Measurements from ENCODE around the gene TP53. TPM values are rescaled to one million over a fixed set of nuclear protein-coding genes. Genes with fewer than 3 reads are reported as not detected.

Gene TP53
- total and polyA plus RNA-seq, 2 of the 4 experiments (the other 2 are of a cell fraction): 31.2 to 48.5 TPM

- DNase-seq (no peak), ATAC-seq (ENCODE audit: low read depth) (no peak)
- Histone ChIP-seq H3K23ac (ENCODE audit: low read depth, low read length) (no peak within 1 kb of the TSS), H3K27me3 (ENCODE audit: control insufficient read depth, insufficient read depth, low read length) (no peaks in the 10 kb centered on the region), H3K79me1 (ENCODE audit: low read depth in 1 of 2, low read length in 2 of 2) (peaks cover 6 to 12% of the 10 kb centered on the region in 2 experiments), H2BK15ac (ENCODE audit: low read depth, low read length) (no peak within 1 kb of the TSS; the same call in 2 of the 3 replicates), H2BK20ac (ENCODE audit: low read depth, low read length) (no peak within 1 kb of the TSS), H3K4me2 (ENCODE audit: low read depth, low read length) (no peak within 1 kb of the TSS), H3K56ac (ENCODE audit: extremely low read depth, insufficient read depth, low read length) (no peak within 1 kb of the TSS), H3K27ac (ENCODE audit: insufficient read depth, low read length) (no peak within 1 kb of the TSS), H2AK9ac (replicated peaks; ENCODE audit: low read depth, low read length, poor library complexity) (peak within 1 kb of the TSS; percentile 76), H3K36me3 (ENCODE audit: control insufficient read depth, insufficient read depth, low read length) (peaks cover 4% of the 10 kb centered on the region), H4K20me1 (ENCODE audit: insufficient read depth, low read length) (no peaks in the 10 kb centered on the region), H2AK5ac (ENCODE audit: low read depth, low read length) (no peak within 1 kb of the TSS), H3K14ac (replicated peaks; ENCODE audit: low read depth, low read length) (no peak within 1 kb of the TSS), H2BK5ac (ENCODE audit: low read depth, low read length, poor library complexity, severe bottlenecking) (no peak within 1 kb of the TSS), H2AFZ (replicated peaks; ENCODE audit: low read length, poor library complexity) (peak within 1 kb of the TSS; percentile 44), H4K5ac (ENCODE audit: low read depth, low read length) (no peak within 1 kb of the TSS), H3K9me3 (ENCODE audit: control insufficient read depth, insufficient read depth, low read length) (no peaks in the 10 kb centered on the region), H3K9me1 (ENCODE audit: insufficient read depth, low read length) (no peaks in the 10 kb centered on the region), H3K4ac (ENCODE audit: low read depth, low read length) (no peak within 1 kb of the TSS), H2BK120ac (ENCODE audit: low read depth, low read length) (no peak within 1 kb of the TSS), H3K4me1 (ENCODE audit: control insufficient read depth, insufficient read depth, low read length) (peaks cover 4% of the 10 kb centered on the region; the same call in 1 of the 2 replicates), H4K8ac (ENCODE audit: low read depth in 2 of 2, low read length in 2 of 2) (no peak within 1 kb of the TSS), H4K91ac (ENCODE audit: insufficient read depth, low read depth, low read length) (no peak within 1 kb of the TSS), H3K18ac (ENCODE audit: low read depth, low read length) (no peak within 1 kb of the TSS), H3K9ac (ENCODE audit: low read depth, low read length) (no peak within 1 kb of the TSS), H3K4me3 (ENCODE audit: insufficient read depth, low read depth, low read length) (no peak within 1 kb of the TSS)
- WGBS, 2 experiments (ENCODE audit: extremely low coverage in 2 of 2, insufficient read length in 1 of 2): 35% methylated on average over 3 of the region's 13 CpGs; no CpG with 5 or more reads in 1 of the 2 experiments
- CTCF ChIA-PET: interaction anchor here (5.3 kb wide), 1 partner anchor 57 kb away, joined by 27 read pairs; the partner anchor contains the start of genes TP53 and WRAP53
- BruUV-seq (replicated peaks): no TSS peak
- POLR2A ChIA-PET (ENCODE audit: unreplicated experiment): interaction anchor here (0.6 kb wide), 2 partner anchors 101 to 242 kb away, joined by 3 read pairs; no protein-coding TSS in a partner anchor
- dilution Hi-C loops (cut with HindIII; ENCODE audit: low sequenced_read_pairs, unreplicated experiment): no loop called here
- intact Hi-C loops (cut with micrococcal nuclease): no loop called here
- no peak for TF ChIP-seq MXI1 (IDR thresholded peaks at IDR 0.05; ENCODE audit: borderline replicate concordance, low read depth, low read length)
- no peak for TF ChIP-seq SMC3 (IDR thresholded peaks at IDR 0.05; ENCODE audit: low read depth, low read length)
- TF ChIP-seq MAFK (IDR thresholded peaks at IDR 0.05; ENCODE audit: low read depth, low read length): no peak
- no peak for TF ChIP-seq RFX5 (IDR thresholded peaks at IDR 0.05; ENCODE audit: low read depth, low read length)
- no peak for TF ChIP-seq POLR2A (IDR thresholded peaks at IDR 0.05; ENCODE audit: low read depth, low read length)
- TF ChIP-seq RAD21 (IDR thresholded peaks at IDR 0.05; ENCODE audit: low read length): no peak
- TF ChIP-seq ELK1 (IDR thresholded peaks at IDR 0.05; ENCODE audit: borderline replicate concordance, low read depth, low read length): no peak
- TF ChIP-seq BHLHE40 (IDR thresholded peaks at IDR 0.05; ENCODE audit: low read depth, low read length): no peak
- TF ChIP-seq RCOR1 (IDR thresholded peaks at IDR 0.05; ENCODE audit: insufficient replicate concordance, low read length): no peak
- TF ChIP-seq CHD1 (IDR thresholded peaks at IDR 0.05; ENCODE audit: low read depth, low read length): no peak
- TF ChIP-seq NFE2L2 (IDR thresholded peaks at IDR 0.05; ENCODE audit: low read depth, low read length): no peak
- no peak for TF ChIP-seq MAZ (IDR thresholded peaks at IDR 0.05; ENCODE audit: borderline replicate concordance, low read depth, low read length)
- no peak for TF ChIP-seq FOS (IDR thresholded peaks at IDR 0.05; ENCODE audit: low read depth, low read length)
- no peak for TF ChIP-seq USF2 (IDR thresholded peaks at IDR 0.05; ENCODE audit: low read depth, low read length)
- TF ChIP-seq CTCF (conservative IDR thresholded peaks at IDR 0.05; ENCODE audit: low read depth, low read length): no peak
- no peak for TF ChIP-seq CEBPB (IDR thresholded peaks at IDR 0.05; ENCODE audit: low read depth, low read length)
- in situ Hi-C loops (cut with MboI; ENCODE audit: low sequenced_read_pairs): no loop called here
Observed at GRCh38 chr17:7629939-7630571, 57.2 kb downstream of the TP53 start, which contains the start of gene SHBG. SHBG (plus strand) TSS chr17:7630135; CDS start chr17:7630173, 38 bp downstream.
